Measurements from ENCODE around the gene MACF1.

DNA sequence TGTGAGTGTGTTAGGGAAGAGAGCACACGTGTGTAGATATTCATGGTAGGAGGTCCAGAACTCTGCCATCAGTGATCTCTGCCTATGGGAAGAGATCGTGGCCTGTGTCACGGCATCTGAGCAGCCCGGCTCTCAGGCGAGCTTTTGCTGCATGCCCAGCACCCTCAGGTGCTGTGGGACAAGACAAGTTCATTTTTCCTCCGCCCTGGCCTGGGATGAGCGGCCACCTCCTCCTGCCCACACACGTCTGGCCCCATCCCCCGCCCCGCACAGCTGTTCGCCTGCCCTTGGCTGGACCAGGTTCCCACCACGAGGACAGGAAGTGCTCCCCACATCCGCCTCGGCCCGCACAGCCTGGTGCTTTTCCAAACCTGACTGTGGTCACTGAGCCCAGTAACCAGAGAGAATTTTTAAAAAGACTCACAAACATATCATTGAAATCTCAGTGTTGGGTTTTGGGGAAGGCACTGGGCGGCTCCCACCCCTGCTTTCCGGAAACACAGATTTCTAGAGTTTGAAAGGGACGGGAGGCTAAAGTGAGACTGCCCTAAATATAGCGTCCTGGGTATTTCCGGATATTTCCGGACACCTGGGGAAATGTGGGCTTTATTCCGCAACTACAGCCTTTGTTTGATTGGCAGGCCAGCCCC, 305.0 kb downstream of the MACF1 start:
- no peak for TF ChIP-seq CTCF (IDR thresholded peaks at IDR 0.05)
- no peak for TF ChIP-seq POLR2A (IDR thresholded peaks at IDR 0.05; ENCODE audit: low read depth)

Data from esophagus muscularis mucosa (tissue), 3 donors.